T-helper 2 cell treated with Interferon-gamma antibody and Interleukin-4, amounts not matched to agents 5 μg/mL and 100 μg/mL, for 36 hours (primary cell): ENCODE measurements around the gene GPR52.

Source experiments
- DNase-seq: peaks from one replicate; pipeline ENCODE4 v3.0.0; 2021; ENCODE audit warnings: low spot score
- H3K27ac Mint-ChIP-seq: one replicate; pipeline ENCODE4 v1.8.0; 2021; ENCODE audit warnings: mild to moderate bottlenecking, mixed read lengths
- H3K27me3 Mint-ChIP-seq: one replicate; pipeline ENCODE4 v1.8.0; 2021; ENCODE audit warnings: low read depth, mixed read lengths
- H3K36me3 Mint-ChIP-seq: one replicate; pipeline ENCODE4 v1.8.0; 2021; ENCODE audit warnings: low read depth, mixed read lengths
- H3K4me1 Mint-ChIP-seq: one replicate; pipeline ENCODE4 v1.8.0; 2021; ENCODE audit warnings: low read depth, mixed read lengths
- H3K4me3 Mint-ChIP-seq: one replicate; pipeline ENCODE4 v1.8.0; 2022; ENCODE audit warnings: mild to moderate bottlenecking, moderate library complexity, mixed read lengths
- H3K9me3 Mint-ChIP-seq: one replicate; pipeline ENCODE4 v1.8.0; 2021; ENCODE audit warnings: mixed read lengths

The GPR52 gene

GRCh38 chr1:174497478-174497877 is 49.7 kb downstream of the GPR52 start:
- no peaks in the 10 kb centered on the region for H3K9me3 Mint-ChIP-seq
- H3K27ac Mint-ChIP-seq = no peak overlapping the region
- no peaks in the 10 kb centered on the region for H3K36me3 Mint-ChIP-seq
- DNase-seq = no peak
- H3K4me3 Mint-ChIP-seq = no peak overlapping the region
- H3K27me3 Mint-ChIP-seq = no peaks in the 10 kb centered on the region
- no peaks in the 10 kb centered on the region for H3K4me1 Mint-ChIP-seq
